ENCODE results near the gene TMTC2. TPM values are rescaled to one million over a fixed set of nuclear protein-coding genes. Genes with fewer than 3 reads are reported as not detected.
"Not testable (repeated sequence)": the region's sequence is repeated elsewhere in the genome, so short reads cannot be mapped to it uniquely, and the experiment has no call there.

TMTC2 gene
- polyA plus RNA-seq, 4 donors = 1.1 to 5.6 (median 2.7) TPM

DNA sequence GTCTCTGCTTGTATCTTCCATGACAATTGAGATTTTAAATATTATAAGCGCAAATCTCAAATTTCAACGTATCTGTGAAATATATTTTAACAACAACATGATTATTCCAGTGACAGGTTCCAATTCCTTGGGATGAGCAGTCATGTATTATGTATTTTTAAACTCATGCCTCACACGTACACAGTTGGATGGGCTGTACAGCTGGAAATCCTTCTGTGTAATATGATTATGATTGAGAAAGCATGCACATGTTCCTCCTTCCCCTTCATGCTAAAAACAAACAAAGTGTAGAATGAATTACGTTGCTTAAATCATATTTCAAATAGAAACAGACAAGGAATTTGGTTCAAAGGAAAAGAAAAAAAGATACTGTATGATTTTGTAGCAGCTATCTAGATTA is 428.3 kb downstream of the TMTC2 start:
- H3K27ac ChIP-seq (ENCODE audit: low read depth in 1 of 3, low read length in 2 of 3) = no peak overlapping the region
- DNase-seq = no peak
- no peaks in the 10 kb centered on the region for H3K27me3 ChIP-seq (ENCODE audit: control insufficient read depth in 3 of 3, insufficient read depth in 3 of 3, low read length in 3 of 3)
- H3K36me3 ChIP-seq (ENCODE audit: control insufficient read depth in 3 of 3, insufficient read depth in 2 of 3, low read depth in 1 of 3, low read length in 3 of 3) = no peaks in the 10 kb centered on the region
- WGBS, 3 donors = 76 to 86% (median 83%) methylated on average over 4 of the region's 4 CpGs
- no peaks in the 10 kb centered on the region for H3K4me1 ChIP-seq (ENCODE audit: control insufficient read depth in 3 of 3, insufficient read depth in 2 of 3, low read depth in 1 of 3, low read length in 2 of 3)
- no peaks in the 10 kb centered on the region for H3K9me3 ChIP-seq (ENCODE audit: control insufficient read depth in 2 of 2, insufficient read depth in 1 of 2, low read depth in 1 of 2, low read length in 1 of 2)
- no peak for FAIRE-seq
- no peak overlapping the region for H3K4me3 ChIP-seq (ENCODE audit: low read depth in 1 of 3, low read length in 3 of 3)

- 83 to 88% (median 87%) methylated on average over 3 of the region's 3 CpGs for WGBS, 3 donors
- not testable (repeated sequence) for H3K27ac ChIP-seq (ENCODE audit: low read depth in 1 of 3, low read length in 2 of 3); H3K4me1 ChIP-seq (ENCODE audit: control insufficient read depth in 3 of 3, insufficient read depth in 2 of 3, low read depth in 1 of 3, low read length in 2 of 3); H3K36me3 ChIP-seq (ENCODE audit: control insufficient read depth in 3 of 3, insufficient read depth in 2 of 3, low read depth in 1 of 3, low read length in 3 of 3); H3K9me3 ChIP-seq (ENCODE audit: control insufficient read depth in 2 of 2, insufficient read depth in 1 of 2, low read depth in 1 of 2, low read length in 1 of 2); FAIRE-seq; DNase-seq; H3K27me3 ChIP-seq (ENCODE audit: control insufficient read depth in 3 of 3, insufficient read depth in 3 of 3, low read length in 3 of 3); H3K4me3 ChIP-seq (ENCODE audit: low read depth in 1 of 3, low read length in 3 of 3)
Observed at GRCh38 chr12:83117926-83118325, 431.2 kb downstream of the TMTC2 start.

DNA sequence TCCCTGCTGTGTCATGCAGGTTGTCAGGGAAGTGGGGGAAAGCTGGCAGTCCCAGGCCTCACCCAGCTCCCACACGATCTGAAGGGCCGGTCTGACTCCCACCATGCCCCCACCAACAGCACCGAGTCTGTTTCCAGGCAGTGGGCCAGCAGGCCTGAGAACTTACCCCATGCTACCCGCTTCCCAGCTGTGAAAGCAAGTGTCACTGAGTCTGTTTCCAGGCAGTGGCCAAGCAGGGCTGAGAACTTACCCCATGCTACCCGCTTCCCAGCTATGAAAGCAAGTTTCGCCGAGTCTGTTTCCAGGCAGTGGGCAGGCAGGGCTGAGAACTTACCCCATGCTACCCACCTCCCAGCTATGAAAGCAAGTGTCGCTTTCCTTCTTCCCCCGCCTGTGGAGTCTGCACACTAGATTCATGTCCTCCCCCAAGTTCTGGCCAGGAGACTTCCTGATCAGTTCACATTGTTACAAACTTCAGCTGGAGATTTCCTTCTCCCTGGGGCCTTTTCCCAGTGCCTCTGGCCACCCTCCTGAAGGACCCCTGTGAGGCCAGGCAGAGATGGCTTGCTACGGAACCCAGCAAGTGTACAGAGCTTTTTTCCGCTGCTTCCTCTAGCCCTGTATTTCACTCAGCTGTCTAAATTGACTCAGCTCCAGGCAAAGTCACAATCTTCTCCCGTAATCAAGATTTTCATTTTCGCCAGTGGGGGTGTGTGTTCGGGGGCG is 435.4 kb downstream of the TMTC2 start:
- Histone ChIP-seq H3K4me3 (ENCODE audit: low read depth in 1 of 3, low read length in 3 of 3) (no peak overlapping the region), H3K27ac (ENCODE audit: low read depth in 1 of 3, low read length in 2 of 3) (no peak overlapping the region), H3K4me1 (ENCODE audit: control insufficient read depth in 3 of 3, insufficient read depth in 2 of 3, low read depth in 1 of 3, low read length in 2 of 3) (no peaks in the 10 kb centered on the region), H3K9me3 (ENCODE audit: control insufficient read depth in 2 of 2, insufficient read depth in 1 of 2, low read depth in 1 of 2, low read length in 1 of 2) (no peaks in the 10 kb centered on the region), H3K36me3 (ENCODE audit: control insufficient read depth in 3 of 3, insufficient read depth in 2 of 3, low read depth in 1 of 3, low read length in 3 of 3) (no peaks in the 10 kb centered on the region), H3K27me3 (ENCODE audit: control insufficient read depth in 3 of 3, insufficient read depth in 3 of 3, low read length in 3 of 3) (no peaks in the 10 kb centered on the region)
- no peak for DNase-seq
- FAIRE-seq = no peak
- WGBS, 3 donors = 91 to 94% (median 94%) methylated on average over 15 of the region's 15 CpGs

DNA sequence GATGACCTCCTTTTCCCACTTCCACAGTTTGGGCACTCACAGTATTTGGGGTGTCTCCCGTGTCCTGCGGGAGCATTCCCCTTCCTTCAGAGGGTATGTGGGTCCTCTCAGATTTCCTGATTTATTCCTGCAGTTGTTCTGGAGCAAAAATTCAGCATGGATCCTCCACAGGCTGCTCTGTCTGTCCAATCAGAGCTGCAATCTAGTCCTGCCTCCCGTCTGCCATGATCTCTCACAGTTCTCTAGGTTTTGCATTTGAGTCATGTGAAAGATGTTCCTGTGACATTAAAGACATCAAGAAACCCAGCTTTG is 435.9 kb downstream of the TMTC2 start:
- no peak for FAIRE-seq

DNA sequence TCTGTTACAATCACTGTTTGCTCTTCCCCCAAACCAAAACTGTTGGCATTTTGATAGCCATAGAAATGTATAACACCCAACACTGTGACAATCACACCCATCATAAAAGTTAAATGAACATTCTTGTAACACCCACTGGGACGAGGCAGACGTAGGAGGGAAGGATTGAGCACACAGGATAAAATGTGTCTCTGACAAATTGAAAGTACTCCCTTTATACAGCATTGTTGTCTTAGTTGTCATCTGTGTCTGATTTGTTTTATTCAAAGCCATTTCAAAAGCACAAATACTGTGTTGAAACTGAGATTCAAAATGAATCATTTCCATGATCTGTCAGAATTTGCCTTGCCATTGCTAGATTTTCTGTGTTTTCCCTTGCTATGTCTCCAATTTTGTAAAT is 436.3 kb downstream of the TMTC2 start:
- Histone ChIP-seq H3K27ac (ENCODE audit: low read depth in 1 of 3, low read length in 2 of 3) (no peak overlapping the region), H3K27me3 (ENCODE audit: control insufficient read depth in 3 of 3, insufficient read depth in 3 of 3, low read length in 3 of 3) (no peaks in the 10 kb centered on the region), H3K9me3 (ENCODE audit: control insufficient read depth in 2 of 2, insufficient read depth in 1 of 2, low read depth in 1 of 2, low read length in 1 of 2) (no peaks in the 10 kb centered on the region), H3K4me3 (ENCODE audit: low read depth in 1 of 3, low read length in 3 of 3) (no peak overlapping the region), H3K4me1 (ENCODE audit: control insufficient read depth in 3 of 3, insufficient read depth in 2 of 3, low read depth in 1 of 3, low read length in 2 of 3) (no peaks in the 10 kb centered on the region), H3K36me3 (ENCODE audit: control insufficient read depth in 3 of 3, insufficient read depth in 2 of 3, low read depth in 1 of 3, low read length in 3 of 3) (no peaks in the 10 kb centered on the region)
- 62 to 74% (median 71%) methylated on average over 2 of the region's 2 CpGs for WGBS, 3 donors
- DNase-seq = no peak
- FAIRE-seq = no peak

More for the DNA sequence above, 435.9 kb downstream of the TMTC2 start:
- Histone ChIP-seq H3K4me1 (ENCODE audit: control insufficient read depth in 3 of 3, insufficient read depth in 2 of 3, low read depth in 1 of 3, low read length in 2 of 3) (no peaks in the 10 kb centered on the region), H3K9me3 (ENCODE audit: control insufficient read depth in 2 of 2, insufficient read depth in 1 of 2, low read depth in 1 of 2, low read length in 1 of 2) (no peaks in the 10 kb centered on the region), H3K4me3 (ENCODE audit: low read depth in 1 of 3, low read length in 3 of 3) (no peak overlapping the region), H3K27ac (ENCODE audit: low read depth in 1 of 3, low read length in 2 of 3) (no peak overlapping the region), H3K36me3 (ENCODE audit: control insufficient read depth in 3 of 3, insufficient read depth in 2 of 3, low read depth in 1 of 3, low read length in 3 of 3) (no peaks in the 10 kb centered on the region), H3K27me3 (ENCODE audit: control insufficient read depth in 3 of 3, insufficient read depth in 3 of 3, low read length in 3 of 3) (no peaks in the 10 kb centered on the region)
- WGBS, 3 donors = 88 to 93% (median 92%) methylated on average over 3 of the region's 3 CpGs
- no peak for DNase-seq

DNA sequence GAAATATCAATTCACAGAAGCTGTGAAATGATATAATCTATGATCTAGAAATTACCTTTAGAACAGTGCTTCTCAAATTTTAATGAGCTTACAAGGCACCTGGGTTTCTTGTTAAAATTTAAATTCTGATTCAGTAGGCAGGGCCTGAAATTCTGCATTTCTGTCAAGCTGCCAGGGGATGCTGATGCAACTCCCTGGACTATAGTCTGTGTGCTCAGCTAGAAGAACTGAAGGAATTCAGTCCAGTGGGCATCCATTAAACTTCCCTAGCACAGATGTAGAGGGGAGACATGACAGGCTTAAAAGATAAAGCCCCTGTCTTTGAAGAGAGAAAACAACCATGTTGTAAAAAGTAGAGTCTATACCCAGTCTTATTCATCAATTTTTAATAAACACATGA is 441.8 kb downstream of the TMTC2 start:
- Histone ChIP-seq H3K36me3 (ENCODE audit: control insufficient read depth in 3 of 3, insufficient read depth in 2 of 3, low read depth in 1 of 3, low read length in 3 of 3) (no peaks in the 10 kb centered on the region), H3K4me3 (ENCODE audit: low read depth in 1 of 3, low read length in 3 of 3) (no peak overlapping the region), H3K4me1 (ENCODE audit: control insufficient read depth in 3 of 3, insufficient read depth in 2 of 3, low read depth in 1 of 3, low read length in 2 of 3) (no peaks in the 10 kb centered on the region), H3K27me3 (ENCODE audit: control insufficient read depth in 3 of 3, insufficient read depth in 3 of 3, low read length in 3 of 3) (no peaks in the 10 kb centered on the region), H3K9me3 (ENCODE audit: control insufficient read depth in 2 of 2, insufficient read depth in 1 of 2, low read depth in 1 of 2, low read length in 1 of 2) (no peaks in the 10 kb centered on the region), H3K27ac (ENCODE audit: low read depth in 1 of 3, low read length in 2 of 3) (no peak overlapping the region)
- DNase-seq (no peak), FAIRE-seq (no peak)

DNA sequence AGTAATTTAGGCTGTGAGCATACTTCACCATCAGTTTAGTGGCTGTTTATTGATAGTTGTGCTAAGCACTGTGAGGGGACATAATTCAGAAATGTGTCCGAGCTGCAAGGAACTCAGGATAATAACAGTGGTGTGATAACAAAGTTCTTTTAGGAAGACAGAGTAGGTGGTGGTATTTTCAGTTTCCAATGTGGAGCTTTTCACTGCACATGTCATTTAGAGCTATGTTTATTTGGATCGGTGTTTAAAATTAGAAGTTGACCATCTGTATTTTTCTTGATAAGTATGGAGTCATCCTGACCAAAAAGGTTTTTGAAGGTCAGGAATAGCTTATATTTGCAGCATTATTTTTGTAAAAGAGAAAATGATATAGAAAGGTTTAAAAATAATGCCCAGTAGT is 443.5 kb downstream of the TMTC2 start:
- Histone ChIP-seq H3K27ac (ENCODE audit: low read depth in 1 of 3, low read length in 2 of 3) (no peak overlapping the region), H3K4me1 (ENCODE audit: control insufficient read depth in 3 of 3, insufficient read depth in 2 of 3, low read depth in 1 of 3, low read length in 2 of 3) (no peaks in the 10 kb centered on the region), H3K36me3 (ENCODE audit: control insufficient read depth in 3 of 3, insufficient read depth in 2 of 3, low read depth in 1 of 3, low read length in 3 of 3) (no peaks in the 10 kb centered on the region), H3K9me3 (ENCODE audit: control insufficient read depth in 2 of 2, insufficient read depth in 1 of 2, low read depth in 1 of 2, low read length in 1 of 2) (no peaks in the 10 kb centered on the region), H3K27me3 (ENCODE audit: control insufficient read depth in 3 of 3, insufficient read depth in 3 of 3, low read length in 3 of 3) (no peaks in the 10 kb centered on the region), H3K4me3 (ENCODE audit: low read depth in 1 of 3, low read length in 3 of 3) (no peak overlapping the region)
- DNase-seq = no peak
- WGBS, 3 donors = 74 to 89% (median 76%) methylated on average over 2 of the region's 2 CpGs
- FAIRE-seq = no peak

GRCh38 chr12:83132360-83132759 is 445.7 kb downstream of the TMTC2 start:
- H3K4me1 ChIP-seq (ENCODE audit: control insufficient read depth in 3 of 3, insufficient read depth in 2 of 3, low read depth in 1 of 3, low read length in 2 of 3) = no peaks in the 10 kb centered on the region
- 87 to 89% (median 88%) methylated on average over 2 of the region's 2 CpGs for WGBS, 3 donors
- H3K36me3 ChIP-seq (ENCODE audit: control insufficient read depth in 3 of 3, insufficient read depth in 2 of 3, low read depth in 1 of 3, low read length in 3 of 3) = no peaks in the 10 kb centered on the region
- no peak for FAIRE-seq
- H3K27me3 ChIP-seq (ENCODE audit: control insufficient read depth in 3 of 3, insufficient read depth in 3 of 3, low read length in 3 of 3) = no peaks in the 10 kb centered on the region
- H3K4me3 ChIP-seq (ENCODE audit: low read depth in 1 of 3, low read length in 3 of 3) = no peak overlapping the region
- H3K9me3 ChIP-seq (ENCODE audit: control insufficient read depth in 2 of 2, insufficient read depth in 1 of 2, low read depth in 1 of 2, low read length in 1 of 2) = no peaks in the 10 kb centered on the region
- no peak overlapping the region for H3K27ac ChIP-seq (ENCODE audit: low read depth in 1 of 3, low read length in 2 of 3)
- no peak for DNase-seq

GRCh38 chr12:83136411-83136810 is 449.7 kb downstream of the TMTC2 start:
- Histone ChIP-seq H3K27me3 (ENCODE audit: control insufficient read depth in 3 of 3, insufficient read depth in 3 of 3, low read length in 3 of 3) (no peaks in the 10 kb centered on the region), H3K9me3 (ENCODE audit: control insufficient read depth in 2 of 2, insufficient read depth in 1 of 2, low read depth in 1 of 2, low read length in 1 of 2) (peaks cover 0 to 11% of the 10 kb centered on the region in 2 donors), H3K27ac (ENCODE audit: low read depth in 1 of 3, low read length in 2 of 3) (no peak overlapping the region), H3K4me3 (ENCODE audit: low read depth in 1 of 3, low read length in 3 of 3) (no peak overlapping the region), H3K4me1 (ENCODE audit: control insufficient read depth in 3 of 3, insufficient read depth in 2 of 3, low read depth in 1 of 3, low read length in 2 of 3) (no peaks in the 10 kb centered on the region), H3K36me3 (ENCODE audit: control insufficient read depth in 3 of 3, insufficient read depth in 2 of 3, low read depth in 1 of 3, low read length in 3 of 3) (no peaks in the 10 kb centered on the region)
- FAIRE-seq (no peak), DNase-seq (no peak)
- 88 to 89% (median 89%) methylated on average over 1 of the region's 1 CpG for WGBS, 3 donors

All from small intestine (tissue), 7 donors.